PC-3 (cell line): ENCODE results near the gene BCKDHA. TPM values are rescaled to one million over a fixed set of nuclear protein-coding genes. Genes with fewer than 3 reads are reported as not detected.

ENCODE experiments used
- ATAC-seq: fragments of 200-7000 bp; cut with Tn5 transposase; 2 replicates; pipeline ENCODE4 v1.9.1; 2020; ENCODE audit warnings: mild to moderate bottlenecking, moderate library complexity
- BruUV-seq: library from RNA; stranded (reverse); fragments of 400-500 nt; replicated peaks from 2 replicates; lab custom pipeline; 2021; lab: Mats Ljungman, UMichigan
- CTCF ChIA-PET: fragments of 300-600 bp; sonication (Branson Sonifier 250); formaldehyde crosslinking; loops from one replicate; lab custom pipeline; 2022; ENCODE audit warnings: antibody characterized with exemption; lab: Charles Lee
- POLR2A ChIA-PET: fragments of 300-600 bp; sonication (Branson Sonifier 250); formaldehyde crosslinking; loops from one replicate; lab custom pipeline; 2022; ENCODE audit warnings: antibody characterized with exemption; ENCODE audit not compliant: unreplicated experiment; lab: Charles Lee
- DNase-seq: peaks from one replicate; pipeline ENCODE4 v3.0.0-alpha.2; 2015
- H2AFZ ChIP-seq: fragments of 300-600 bp; sonication (generic); 2 replicates; pipeline ENCODE4 v1.6.0; 2016; ENCODE audit warnings: antibody characterized with exemption, low read length
- H3F3A ChIP-seq: fragments of 300-600 bp; sonication (generic); one replicate; pipeline ENCODE4 v1.6.0; 2017; ENCODE audit warnings: antibody characterized with exemption, low read length, control low read depth, mild to moderate bottlenecking; ENCODE audit not compliant: unreplicated experiment
- H3K27ac ChIP-seq: fragments of 300-600 bp; sonication (generic); 2 replicates; pipeline ENCODE4 v1.5.1; 2016; ENCODE audit warnings: mild to moderate bottlenecking, low read length
- H3K27me3 ChIP-seq: fragments of 300-600 bp; sonication (generic); 2 replicates; pipeline ENCODE4 v1.6.1; 2016; ENCODE audit warnings: low read length, mixed read lengths
- H3K36me3 ChIP-seq: fragments of 300-600 bp; sonication (generic); 2 replicates; pipeline ENCODE4 v1.6.1; 2016; ENCODE audit warnings: low read depth, mixed run types, low read length, mixed read lengths
- H3K4me1 ChIP-seq: fragments of 300-600 bp; sonication (generic); 2 replicates; pipeline ENCODE4 v1.5.1; 2016; ENCODE audit warnings: low read length; ENCODE audit not compliant: insufficient read depth
- H3K4me2 ChIP-seq: fragments of 300-600 bp; sonication (generic); 2 replicates; pipeline ENCODE4 v1.6.0; 2016; ENCODE audit warnings: low read length
- H3K4me3 ChIP-seq: fragments of 300-600 bp; sonication (generic); 2 replicates; pipeline ENCODE4 v1.5.1; 2016; ENCODE audit warnings: mild to moderate bottlenecking, low read length, mixed read lengths
- H3K79me2 ChIP-seq: fragments of 300-600 bp; sonication (generic); 2 replicates; pipeline ENCODE4 v1.6.1; 2017; ENCODE audit warnings: low read length, mixed read lengths
- H3K9ac ChIP-seq: fragments of 300-600 bp; sonication (generic); 2 replicates; pipeline ENCODE4 v1.6.0; 2016; ENCODE audit warnings: mild to moderate bottlenecking, low read length
- H3K9me2 ChIP-seq: fragments of 300-600 bp; sonication (generic); replicated peaks from 2 replicates; pipeline ENCODE4 v1.6.1; 2016; ENCODE audit warnings: mixed run types, low read length, mixed read lengths
- H3K9me3 ChIP-seq: fragments of 300-600 bp; sonication (generic); 2 replicates; pipeline ENCODE4 v1.6.1; 2016; ENCODE audit warnings: low read length, mixed read lengths
- H4K20me1 ChIP-seq: fragments of 300-600 bp; sonication (generic); 2 replicates; pipeline ENCODE4 v1.6.1; 2016; ENCODE audit warnings: low read length, mixed read lengths
- CTCF ChIP-seq: fragments of 300-600 bp; sonication (generic); conservative IDR thresholded peaks from 2 replicates; pipeline ENCODE4 v1.5.1; 2017; ENCODE audit warnings: antibody characterized with exemption, low read depth, mild to moderate bottlenecking, low read length
- EZH2 ChIP-seq: fragments of 300-600 bp; sonication (generic); IDR thresholded peaks from one replicate; pipeline ENCODE4 v1.6.1; 2017; ENCODE audit warnings: antibody characterized with exemption, mild to moderate bottlenecking, low read length; ENCODE audit not compliant: unreplicated experiment
- EZH2phosphoT487 ChIP-seq: fragments of 300-600 bp; sonication (generic); IDR thresholded peaks from 2 replicates; pipeline ENCODE4 v1.6.1; 2018; ENCODE audit warnings: mild to moderate bottlenecking, antibody characterized with exemption, low read length, borderline replicate concordance
- intact Hi-C: fragments of 100-400 bp; cut with micrococcal nuclease; formaldehyde crosslinking; loops from 2 replicates; pipeline ENCODE4 v1.9.0; 2023
- total RNA-seq: library from RNA; depleted of rRNA; stranded (reverse); fragments of >200 nt; gene quantifications from 2 replicates; pipeline ENCODE4 v1.2.3, GENCODE V29; 2014

Gene BCKDHA
- total RNA-seq, 1 experiment from 2014 or later: 49.2 TPM

GRCh38 chr19:41401483-41401882 lies 3.9 kb downstream of the BCKDHA start:
- POLR2A ChIA-PET: no interaction called here
- no TSS peak for BruUV-seq
- H3K4me2 ChIP-seq: no peak overlapping the region
- intact Hi-C loops: no loop called here
- H3K9ac ChIP-seq: no peak overlapping the region
- no peak overlapping the region for H2AFZ ChIP-seq
- H4K20me1 ChIP-seq: no peaks in the 10 kb centered on the region
- H3K79me2 ChIP-seq: peaks cover 20% of the 10 kb centered on the region
- H3F3A ChIP-seq: no peaks in the 10 kb centered on the region
- H3K9me2 ChIP-seq: no peaks in the 10 kb centered on the region
- H3K9me3 ChIP-seq: no peaks in the 10 kb centered on the region
- DNase-seq (no peak), ATAC-seq (no peak)
- CTCF ChIA-PET: interaction anchor here (0.6 kb wide), 1 partner anchor 1431 kb away, joined by 3 read pairs; the partner anchor contains the start of gene PSMC4
- no peaks in the 10 kb centered on the region for H3K36me3 ChIP-seq
- H3K4me1 ChIP-seq: 0 out of 2 replicates have a peak, but pooled peaks cover 5% of the 10 kb centered on the region
- no peak overlapping the region for H3K27ac ChIP-seq
- H3K4me3 ChIP-seq: no peak overlapping the region
- TF ChIP-seq EZH2 (no peak), EZH2phosphoT487 (no peak), CTCF (no peak)
- no peaks in the 10 kb centered on the region for H3K27me3 ChIP-seq

- Histone ChIP-seq H2AFZ (no peak overlapping the region), H3K9ac (no peak overlapping the region), H3K36me3 (no peaks in the 10 kb centered on the region), H3K4me3 (no peak overlapping the region), H3K9me2 (no peaks in the 10 kb centered on the region), H3K27me3 (no peaks in the 10 kb centered on the region), H3F3A (no peaks in the 10 kb centered on the region), H3K79me2 (peaks cover 16% of the 10 kb centered on the region), H3K27ac (no peak overlapping the region), H3K4me1 (0 out of 2 replicates have a peak, but pooled peaks cover 5% of the 10 kb centered on the region), H3K4me2 (no peak overlapping the region), H4K20me1 (no peaks in the 10 kb centered on the region), H3K9me3 (no peaks in the 10 kb centered on the region)
- TF ChIP-seq EZH2phosphoT487: no peak
- no peak for TF ChIP-seq CTCF
- TF ChIP-seq EZH2: no peak
- CTCF ChIA-PET: interaction anchor here (0.6 kb wide), 1 partner anchor 1431 kb away, joined by 3 read pairs; the partner anchor contains the start of gene PSMC4
- BruUV-seq: no TSS peak
- intact Hi-C loops: no loop called here
- ATAC-seq (no peak), DNase-seq (no peak)
- POLR2A ChIA-PET: no interaction called here
These were observed 4.4 kb downstream of the BCKDHA start for GRCh38 chr19:41402010-41402409.

GRCh38 chr19:41403181-41403970 lies 5.8 kb downstream of the BCKDHA start:
- POLR2A ChIA-PET: no interaction called here
- ATAC-seq: no peak

More at GRCh38 chr19:41403181-41403970, 5.8 kb downstream of the BCKDHA start:
- no TSS peak for BruUV-seq
- no peaks in the 10 kb centered on the region for H3K27me3 ChIP-seq
- H3K9ac ChIP-seq: no peak overlapping the region
- no peaks in the 10 kb centered on the region for H4K20me1 ChIP-seq
- CTCF ChIA-PET: no interaction called here
- H3K36me3 ChIP-seq: no peaks in the 10 kb centered on the region
- TF ChIP-seq EZH2 (no peak), CTCF (no peak), EZH2phosphoT487 (no peak)
- H3K27ac ChIP-seq: no peak overlapping the region
- H3K4me3 ChIP-seq: no peak overlapping the region
- H2AFZ ChIP-seq: no peak overlapping the region
- H3K9me3 ChIP-seq: no peaks in the 10 kb centered on the region
- H3K4me1 ChIP-seq: 0 out of 2 replicates have a peak, but pooled peaks cover 5% of the 10 kb centered on the region
- no peak for DNase-seq
- intact Hi-C loops: no loop called here
- no peak overlapping the region for H3K4me2 ChIP-seq
- H3K9me2 ChIP-seq: no peaks in the 10 kb centered on the region
- peaks cover 9% of the 10 kb centered on the region for H3K79me2 ChIP-seq
- no peaks in the 10 kb centered on the region for H3F3A ChIP-seq
